Panc1 (cell line): ENCODE results near the gene DHRSX. TPM values are rescaled to one million over a fixed set of nuclear protein-coding genes. Genes with fewer than 3 reads are reported as not detected.

Source experiments
- ATAC-seq: fragments of 200-7000 bp; cut with Tn5 transposase; 2 replicates; pipeline ENCODE4 v1.9.1; 2020; ENCODE audit warnings: mild to moderate bottlenecking, moderate library complexity
- BruUV-seq: library from RNA; stranded (reverse); fragments of 400-500 nt; replicated peaks from 2 replicates; lab custom pipeline; 2021; lab: Mats Ljungman, UMichigan
- CTCF ChIA-PET: fragments of 300-600 bp; sonication (Branson Sonifier 250); formaldehyde crosslinking; loops from one replicate; lab custom pipeline; 2022; ENCODE audit warnings: antibody characterized with exemption; lab: Charles Lee
- POLR2A ChIA-PET: fragments of 300-600 bp; sonication (Branson Sonifier 250); formaldehyde crosslinking; loops from one replicate; lab custom pipeline; 2022; ENCODE audit warnings: antibody characterized with exemption; lab: Charles Lee
- DNase-seq: peaks from one replicate; pipeline ENCODE4 v3.0.0-alpha.2; 2010; ENCODE audit warnings: low read depth, low spot score
- H3K27ac ChIP-seq: 2 replicates; pipeline ENCODE4 v1.5.1; 2011; ENCODE audit warnings: mild to moderate bottlenecking, low read length, inconsistent platforms
- H3K27me3 ChIP-seq: fragments of 200-500 bp; sonication (Bioruptor generic); 2 replicates; pipeline ENCODE4 v1.6.0; 2014; ENCODE audit warnings: low read length, inconsistent platforms; ENCODE audit not compliant: control insufficient read depth, insufficient read depth
- H3K36me3 ChIP-seq: fragments of 200-500 bp; sonication (Bioruptor generic); 2 replicates; pipeline ENCODE4 v1.5.1; 2014; ENCODE audit warnings: inconsistent platforms, mild to moderate bottlenecking, low read length, moderate library complexity; ENCODE audit not compliant: control insufficient read depth, insufficient read depth
- H3K4me1 ChIP-seq: 2 replicates; pipeline ENCODE4 v1.5.1; 2011; ENCODE audit warnings: inconsistent platforms, mild to moderate bottlenecking, low read length, moderate library complexity; ENCODE audit not compliant: control insufficient read depth, insufficient read depth
- H3K4me3 ChIP-seq, 2 experiments: 2 replicates each; pipeline ENCODE4 v1.5.1; 2011 to 2012; ENCODE audit warnings: low read depth in 2 of 2, low read length in 2 of 2, mild to moderate bottlenecking in 2 of 2, inconsistent platforms in 1 of 2, moderate library complexity in 1 of 2
- H3K9me3 ChIP-seq: fragments of 200-500 bp; sonication (Bioruptor generic); 2 replicates; pipeline ENCODE4 v1.5.1; 2014; ENCODE audit warnings: low read depth, mild to moderate bottlenecking, inconsistent platforms, low read length, moderate library complexity; ENCODE audit not compliant: control insufficient read depth, insufficient read depth
- CTCF ChIP-seq: fragments of 450-650 bp; IDR thresholded peaks from 2 replicates; pipeline ENCODE4 v1.5.1; 2017; ENCODE audit warnings: mild to moderate bottlenecking
- POLR2AphosphoS5 ChIP-seq: IDR thresholded peaks from 2 replicates; pipeline ENCODE4 v1.6.1; 2012; ENCODE audit warnings: mild to moderate bottlenecking, low read depth, low read length, moderate library complexity
- SIN3A ChIP-seq: IDR thresholded peaks from 2 replicates; pipeline ENCODE4 v1.6.1; 2012; ENCODE audit warnings: low read depth, mild to moderate bottlenecking, low read length, moderate library complexity, borderline replicate concordance; ENCODE audit not compliant: insufficient read depth
- TCF7L2 ChIP-seq: IDR thresholded peaks from 2 replicates; pipeline ENCODE4 v1.6.1; 2011; ENCODE audit warnings: mild to moderate bottlenecking, low read depth, low read length, inconsistent platforms
- in situ Hi-C: cut with HindIII; loops from 2 replicates; pipeline ENCODE4 v1.10.0; 2016; ENCODE audit warnings: low sequenced_read_pairs, low pct_unique_long_range_greater_than_20kb
- intact Hi-C: fragments of 100-400 bp; cut with micrococcal nuclease; formaldehyde crosslinking; loops from one replicate; pipeline ENCODE4 v1.10.0; 2022; ENCODE audit not compliant: unreplicated experiment
- total RNA-seq: library from RNA; stranded (reverse); gene quantifications from one replicate; pipeline ENCODE4 v1.2.1, GENCODE V29; 2021; ENCODE audit not compliant: unreplicated experiment
- TF ChIP-seq, protein P1 (sequence below), 2 experiments: IDR thresholded peaks; 2 replicates each; pipeline ENCODE4 v1.6.1; 2011 to 2012; ENCODE audit warnings: low read depth in 2 of 2, control low read depth in 1 of 2, low read length in 1 of 2, mild to moderate bottlenecking in 1 of 2, moderate library complexity in 1 of 2; ENCODE audit not compliant: insufficient read depth in 1 of 2

The DHRSX gene
- total RNA-seq, 1 experiment from 2014 or later: 20.1 TPM

GRCh38 chrX:2237976-2238375 is 262.8 kb downstream of the DHRSX start:
- ATAC-seq (no peak), DNase-seq (no peak)
- TF ChIP-seq TCF7L2 (no peak), CTCF (no peak), POLR2AphosphoS5 (no peak), SIN3A (no peak)
- TF ChIP-seq, protein P1, sequence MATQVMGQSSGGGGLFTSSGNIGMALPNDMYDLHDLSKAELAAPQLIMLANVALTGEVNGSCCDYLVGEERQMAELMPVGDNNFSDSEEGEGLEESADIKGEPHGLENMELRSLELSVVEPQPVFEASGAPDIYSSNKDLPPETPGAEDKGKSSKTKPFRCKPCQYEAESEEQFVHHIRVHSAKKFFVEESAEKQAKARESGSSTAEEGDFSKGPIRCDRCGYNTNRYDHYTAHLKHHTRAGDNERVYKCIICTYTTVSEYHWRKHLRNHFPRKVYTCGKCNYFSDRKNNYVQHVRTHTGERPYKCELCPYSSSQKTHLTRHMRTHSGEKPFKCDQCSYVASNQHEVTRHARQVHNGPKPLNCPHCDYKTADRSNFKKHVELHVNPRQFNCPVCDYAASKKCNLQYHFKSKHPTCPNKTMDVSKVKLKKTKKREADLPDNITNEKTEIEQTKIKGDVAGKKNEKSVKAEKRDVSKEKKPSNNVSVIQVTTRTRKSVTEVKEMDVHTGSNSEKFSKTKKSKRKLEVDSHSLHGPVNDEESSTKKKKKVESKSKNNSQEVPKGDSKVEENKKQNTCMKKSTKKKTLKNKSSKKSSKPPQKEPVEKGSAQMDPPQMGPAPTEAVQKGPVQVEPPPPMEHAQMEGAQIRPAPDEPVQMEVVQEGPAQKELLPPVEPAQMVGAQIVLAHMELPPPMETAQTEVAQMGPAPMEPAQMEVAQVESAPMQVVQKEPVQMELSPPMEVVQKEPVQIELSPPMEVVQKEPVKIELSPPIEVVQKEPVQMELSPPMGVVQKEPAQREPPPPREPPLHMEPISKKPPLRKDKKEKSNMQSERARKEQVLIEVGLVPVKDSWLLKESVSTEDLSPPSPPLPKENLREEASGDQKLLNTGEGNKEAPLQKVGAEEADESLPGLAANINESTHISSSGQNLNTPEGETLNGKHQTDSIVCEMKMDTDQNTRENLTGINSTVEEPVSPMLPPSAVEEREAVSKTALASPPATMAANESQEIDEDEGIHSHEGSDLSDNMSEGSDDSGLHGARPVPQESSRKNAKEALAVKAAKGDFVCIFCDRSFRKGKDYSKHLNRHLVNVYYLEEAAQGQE (IDR thresholded peaks at IDR 0.05; ENCODE audit: insufficient read depth in 1 of 2, low read depth in 2 of 2, low read length in 1 of 2): no peak
- in situ Hi-C loops: no loop called here
- Histone ChIP-seq H3K36me3 (no peaks in the 10 kb centered on the region), H3K27ac (no peak overlapping the region), H3K4me3 (no peak overlapping the region), H3K27me3 (no peaks in the 10 kb centered on the region), H3K4me1 (no peaks in the 10 kb centered on the region), H3K9me3 (no peaks in the 10 kb centered on the region)
- intact Hi-C loops: no loop called here
- ChIA-PET CTCF (no interaction called here), POLR2A (no interaction called here)
- BruUV-seq: no TSS peak

- TF ChIP-seq SIN3A: no peak
- no peak for TF ChIP-seq POLR2AphosphoS5
- TF ChIP-seq TCF7L2: no peak
- TF ChIP-seq, protein P1 (IDR thresholded peaks at IDR 0.05; ENCODE audit: insufficient read depth in 1 of 2, low read depth in 2 of 2, low read length in 1 of 2): no peak
- no peak for TF ChIP-seq CTCF
- ATAC-seq (no peak), DNase-seq (no peak)
- BruUV-seq: no TSS peak
- H3K36me3 ChIP-seq: no peaks in the 10 kb centered on the region
- no peaks in the 10 kb centered on the region for H3K4me1 ChIP-seq
- no peaks in the 10 kb centered on the region for H3K27me3 ChIP-seq
- H3K9me3 ChIP-seq: no peaks in the 10 kb centered on the region
- no peak overlapping the region for H3K4me3 ChIP-seq
- ChIA-PET POLR2A (no interaction called here), CTCF (no interaction called here)
- H3K27ac ChIP-seq: no peak overlapping the region
- in situ Hi-C loops (no loop called here), intact Hi-C loops (no loop called here)
These were observed 269.1 kb downstream of the DHRSX start for GRCh38 chrX:2231570-2232192.
